GM23338 (cell line): ENCODE data around the gene CEP95.

Experiments used
- CTCF ChIP-seq, 2 experiments: fragments of 200-600 bp in 1 of 2; sonication (generic) in 1 of 2; conservative IDR thresholded peaks; 2 replicates each; pipeline versions ENCODE4 v1.5.1 to v1.6.1; 2016 to 2017; ENCODE audit warnings: antibody characterized with exemption in 2 of 2, low read depth in 2 of 2, mild to moderate bottlenecking in 2 of 2, moderate library complexity in 1 of 2
- EZH2 ChIP-seq: fragments of 200-600 bp; sonication (generic); IDR thresholded peaks from one replicate; pipeline ENCODE4 v1.8.0; 2017; ENCODE audit warnings: antibody characterized with exemption, mild to moderate bottlenecking, low read depth; ENCODE audit not compliant: unreplicated experiment

- TF ChIP-seq CTCF (conservative IDR thresholded peaks at IDR 0.05; ENCODE audit: low read depth in 2 of 2) (no peak), EZH2 (no peak)
Measured at GRCh38 chr17:64488301-64488700, 18.5 kb upstream of the CEP95 start.
